SK-N-DZ (cell line): Measurements from ENCODE around the gene PALLD.
A peak's percentile ranks its signal among the peaks of the same experiment; 100 is the strongest.
"Not testable (repeated sequence)": the region's sequence is repeated elsewhere in the genome, so short reads cannot be mapped to it uniquely, and the experiment has no call there.

Experiments used
- DNase-seq: peaks from one replicate; pipeline ENCODE4 v3.0.0-alpha.2; 2015; ENCODE audit warnings: low spot score

Gene PALLD

GRCh38 chr4:168794092-168794707 lies 297.3 kb downstream of the PALLD start:
- DNase-seq: no peak

GRCh38 chr4:168794881-168795280 lies 298.0 kb downstream of the PALLD start:
- no peak for DNase-seq

- no peak for DNase-seq
Measured at GRCh38 chr4:168795346-168795745, 298.5 kb downstream of the PALLD start.

- no peak for DNase-seq
Measured at GRCh38 chr4:168796362-168797106, 299.7 kb downstream of the PALLD start.

GRCh38 chr4:168797194-168797593 lies 300.3 kb downstream of the PALLD start:
- no peak for DNase-seq

- DNase-seq: no peak
Measured at GRCh38 chr4:168797738-168798375, 301.0 kb downstream of the PALLD start.

- DNase-seq: no peak
Measured at GRCh38 chr4:168800926-168801325, 304.1 kb downstream of the PALLD start.

GRCh38 chr4:168802222-168802621 lies 305.4 kb downstream of the PALLD start:
- DNase-seq: no peak

GRCh38 chr4:168803052-168803451 lies 306.2 kb downstream of the PALLD start:
- not testable (repeated sequence) for DNase-seq

GRCh38 chr4:168803732-168804131 lies 306.9 kb downstream of the PALLD start:
- no peak for DNase-seq

GRCh38 chr4:168804146-168804545 lies 307.3 kb downstream of the PALLD start:
- no peak for DNase-seq

- DNase-seq: no peak
Measured at GRCh38 chr4:168805341-168805740, 308.5 kb downstream of the PALLD start.

- DNase-seq: not testable (repeated sequence)
Measured at GRCh38 chr4:168806247-168806646, 309.4 kb downstream of the PALLD start.

GRCh38 chr4:168811207-168811606 lies 314.4 kb downstream of the PALLD start:
- DNase-seq: no peak

GRCh38 chr4:168811786-168812651 lies 315.2 kb downstream of the PALLD start:
- DNase-seq: peak; percentile 20

GRCh38 chr4:168812806-168813205 lies 316.0 kb downstream of the PALLD start:
- DNase-seq: no peak

- DNase-seq: no peak
Measured at GRCh38 chr4:168813890-168814289, 317.0 kb downstream of the PALLD start.

- DNase-seq: no peak
Measured at GRCh38 chr4:168815379-168816345, 318.8 kb downstream of the PALLD start.

- no peak for DNase-seq
Measured at GRCh38 chr4:168817370-168817769, 320.5 kb downstream of the PALLD start.

- no peak for DNase-seq
Measured at GRCh38 chr4:168822481-168822880, 325.6 kb downstream of the PALLD start.

GRCh38 chr4:168825975-168826374 lies 329.1 kb downstream of the PALLD start:
- no peak for DNase-seq
